ENCODE data around the gene TANGO2. TPM values are rescaled to one million over a fixed set of nuclear protein-coding genes. Genes with fewer than 3 reads are reported as not detected.

Gene TANGO2
- total RNA-seq, 4 donors from 2014 or later, result 12.4 to 36.1 (median 19.8) TPM

GRCh38 chr22:20055144-20055543 is 34.2 kb downstream of the TANGO2 start:
- intact Hi-C loops (cut with DNase I; ENCODE audit: low total_unique reads), result no loop called here
- 86 to 100% methylated on average over 2 of the region's 2 CpGs for WGBS, 2 donors

DNA sequence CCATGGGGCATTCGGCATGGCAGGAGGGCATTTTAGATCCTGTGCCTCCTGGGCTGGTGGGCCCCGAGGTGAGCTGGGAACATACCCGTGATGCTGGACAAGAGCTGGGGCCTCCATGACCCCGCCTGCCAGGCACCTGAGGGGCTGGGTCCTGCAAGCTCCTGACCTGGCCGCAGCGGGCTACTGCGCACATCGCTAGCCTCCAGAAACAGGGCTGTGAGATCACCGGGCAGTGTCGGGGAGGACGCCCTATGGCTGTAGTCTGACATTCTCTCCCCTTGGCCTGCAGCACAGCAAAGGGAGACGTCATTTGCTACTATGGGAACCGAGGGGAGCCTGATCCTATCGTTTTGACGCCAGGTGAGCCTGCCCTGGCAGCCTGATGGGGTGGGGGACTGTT is 34.7 kb downstream of the TANGO2 start:
- no peak overlapping the region for H3K4me3 ChIP-seq (ENCODE audit: low read depth, poor library complexity, severe bottlenecking)
- intact Hi-C loops (cut with DNase I; ENCODE audit: low total_unique reads), result no loop called here
- 93% methylated on average over 15 of the region's 15 CpGs for WGBS, 2 donors
- no peak for DNase-seq (ENCODE audit: low spot score in 2 of 2)
- TF ChIP-seq POLR2A (IDR thresholded peaks at IDR 0.05), result no peak
- no peak for TF ChIP-seq CTCF (IDR thresholded peaks at IDR 0.05)

More at GRCh38 chr22:20055144-20055543, 34.2 kb downstream of the TANGO2 start:
- no peak overlapping the region for H3K4me3 ChIP-seq (ENCODE audit: low read depth, poor library complexity, severe bottlenecking)
- TF ChIP-seq POLR2A (IDR thresholded peaks at IDR 0.05), result no peak
- no peak for TF ChIP-seq CTCF (IDR thresholded peaks at IDR 0.05)
- no peak for DNase-seq (ENCODE audit: low spot score in 2 of 2)

GRCh38 chr22:20056161-20056560 is 35.3 kb downstream of the TANGO2 start:
- intact Hi-C loops (cut with DNase I; ENCODE audit: low total_unique reads), result no loop called here
- no peak for DNase-seq (ENCODE audit: low spot score in 2 of 2)
- TF ChIP-seq CTCF (IDR thresholded peaks at IDR 0.05), result no peak
- TF ChIP-seq POLR2A (IDR thresholded peaks at IDR 0.05), result no peak
- no peak overlapping the region for H3K4me3 ChIP-seq (ENCODE audit: low read depth, poor library complexity, severe bottlenecking)
- WGBS, 2 donors, result 90 to 93% methylated on average over 10 of the region's 10 CpGs

- no peak for DNase-seq (ENCODE audit: low spot score in 2 of 2)
- WGBS, 2 donors, result 87 to 95% methylated on average over 16 of the region's 16 CpGs
- TF ChIP-seq POLR2A (IDR thresholded peaks at IDR 0.05) (no peak), CTCF (IDR thresholded peaks at IDR 0.05) (no peak)
- no peak overlapping the region for H3K4me3 ChIP-seq (ENCODE audit: low read depth, poor library complexity, severe bottlenecking)
- intact Hi-C loops (cut with DNase I; ENCODE audit: low total_unique reads), result no loop called here
These were observed 35.9 kb downstream of the TANGO2 start for GRCh38 chr22:20056696-20057386.

GRCh38 chr22:20057596-20058268 is 36.8 kb downstream of the TANGO2 start:
- TF ChIP-seq CTCF (IDR thresholded peaks at IDR 0.05), result no peak
- TF ChIP-seq POLR2A (IDR thresholded peaks at IDR 0.05), result no peak
- H3K4me3 ChIP-seq (ENCODE audit: low read depth, poor library complexity, severe bottlenecking), result no peak overlapping the region
- no peak for DNase-seq (ENCODE audit: low spot score in 2 of 2)
- WGBS, 2 donors, result 96 to 97% methylated on average over 13 of the region's 13 CpGs
- intact Hi-C loops (cut with DNase I; ENCODE audit: low total_unique reads), result no loop called here

Measured in lower leg skin (tissue), 4 donors.